Activated CD4-positive, alpha-beta T cell treated with anti-CD3 and anti-CD28 coated beads for 48 hours (primary cell): Measurements from ENCODE around the gene SUPT3H.

Source experiments
- DNase-seq: peaks from one replicate; pipeline ENCODE4 v3.0.0-alpha.2; 2020

Gene SUPT3H

GRCh38 chr6:45387236-45387635 is 9.5 kb upstream of the SUPT3H start:
- DNase-seq, result no peak

GRCh38 chr6:45386501-45386900 is 8.8 kb upstream of the SUPT3H start:
- no peak for DNase-seq

- no peak for DNase-seq
Observed at GRCh38 chr6:45382391-45382790, 4.7 kb upstream of the SUPT3H start.

- no peak for DNase-seq
Observed at GRCh38 chr6:45378334-45378926, 696 bp upstream of the SUPT3H start.

GRCh38 chr6:45377043-45377553 is 636 bp downstream of the SUPT3H start:
- DNase-seq, result no peak

GRCh38 chr6:45376310-45377042 is 1.3 kb downstream of the SUPT3H start:
- DNase-seq, result no peak

GRCh38 chr6:45375449-45375848 is 2.3 kb downstream of the SUPT3H start:
- no peak for DNase-seq

GRCh38 chr6:45371924-45372573 is 5.7 kb downstream of the SUPT3H start:
- no peak for DNase-seq

GRCh38 chr6:45369870-45370269 is 7.9 kb downstream of the SUPT3H start:
- no peak for DNase-seq

- no peak for DNase-seq
Observed at GRCh38 chr6:45367999-45368398, 9.7 kb downstream of the SUPT3H start.

GRCh38 chr6:45366534-45366933 is 11.2 kb downstream of the SUPT3H start:
- DNase-seq, result no peak

GRCh38 chr6:45365036-45365435 is 12.7 kb downstream of the SUPT3H start:
- DNase-seq, result no peak

- DNase-seq, result no peak
Observed at GRCh38 chr6:45364466-45364865, 13.3 kb downstream of the SUPT3H start.

GRCh38 chr6:45353654-45354053 is 24.1 kb downstream of the SUPT3H start:
- no peak for DNase-seq

- DNase-seq, result no peak
Observed at GRCh38 chr6:45351667-45352066, 26.1 kb downstream of the SUPT3H start.

- no peak for DNase-seq
Observed at GRCh38 chr6:45351076-45351475, 26.7 kb downstream of the SUPT3H start.

GRCh38 chr6:45350186-45350710 is 27.5 kb downstream of the SUPT3H start:
- no peak for DNase-seq

GRCh38 chr6:45344900-45345299 is 32.8 kb downstream of the SUPT3H start:
- DNase-seq, result no peak

- DNase-seq, result no peak
Observed at GRCh38 chr6:45328523-45328922, 49.2 kb downstream of the SUPT3H start.

GRCh38 chr6:45327956-45328522 is 49.7 kb downstream of the SUPT3H start, which contains the start of gene RUNX2:
RUNX2 (plus strand) TSS chr6:45328330; CDS start chr6:45328727, 397 bp downstream.
- no peak for DNase-seq

GRCh38 chr6:45326698-45327417 is 50.9 kb downstream of the SUPT3H start:
- no peak for DNase-seq

GRCh38 chr6:45323656-45324224 is 54.0 kb downstream of the SUPT3H start:
- no peak for DNase-seq
